Psoas muscle (tissue), 8 donors: ENCODE results near the gene GNPTG. TPM values are rescaled to one million over a fixed set of nuclear protein-coding genes. Genes with fewer than 3 reads are reported as not detected.

Source experiments
- ATAC-seq, 4 donors: fragments of 200-7000 bp; cut with Tn5 transposase; one replicate each; pipeline ENCODE4 v1.9.1; 2020; ENCODE audit warnings: moderate library complexity in 3 of 4, mild to moderate bottlenecking in 2 of 4
- DNase-seq, 2 donors: peaks; one replicate each; pipeline ENCODE4 v3.0.0-alpha.2; 2020
- H3K27ac ChIP-seq: fragments of 200-600 bp; one replicate; pipeline ENCODE4 v1.8.0; 2022
- H3K27me3 ChIP-seq, 3 donors: fragments of 200-600 bp in 1 of 3; one replicate each; pipeline versions ENCODE4 v1.6.1 to v1.8.0; 2013 to 2022; ENCODE audit warnings: low read length in 2 of 3, mild to moderate bottlenecking in 2 of 3, moderate library complexity in 1 of 3; ENCODE audit not compliant: insufficient read depth in 3 of 3
- H3K36me3 ChIP-seq, 2 donors: fragments of 200-600 bp in 1 of 2; one replicate each; pipeline versions ENCODE4 v1.6.1 to v1.8.0; 2013 to 2022; ENCODE audit warnings: low read depth in 1 of 2, mild to moderate bottlenecking in 1 of 2, moderate library complexity in 1 of 2; ENCODE audit not compliant: insufficient read depth in 1 of 2
- H3K4me1 ChIP-seq: fragments of 200-600 bp; one replicate; pipeline ENCODE4 v1.8.0; 2022
- H3K4me3 ChIP-seq: fragments of 200-600 bp; one replicate; pipeline ENCODE4 v1.8.0; 2022; ENCODE audit warnings: mild to moderate bottlenecking
- H3K9me3 ChIP-seq: fragments of 200-600 bp; one replicate; pipeline ENCODE4 v1.8.0; 2022
- CTCF ChIP-seq: fragments of 200-600 bp; IDR thresholded peaks from one replicate; pipeline ENCODE4 v1.8.0; 2022; ENCODE audit warnings: antibody characterized with exemption
- WGBS, 3 donors: extraction: QIAGEN DNeasy Blood & Tissue Kit; methylation state at CpG; one replicate each; pipeline versions ENCODE4 v1.1.6 to v1.1.7; 2013; 5-methylcytosine and 5-hydroxymethylcytosine counted together
- intact Hi-C, 2 donors: fragments of 100-400 bp; cut with DNase I; formaldehyde crosslinking; loops; one replicate each; pipeline versions ENCODE4 v1.11.0 to v1.14.2; 2022
- polyA plus RNA-seq, 3 donors: library from polyadenylated mRNA; stranded (reverse); fragments of 200-250 nt; gene quantifications; one replicate each; pipeline ENCODE4 v1.2.3, GENCODE V29; 2013
- total RNA-seq, 4 donors: library from RNA; stranded (reverse); fragmentation: NEBNext Ultra II Directional in 2 of 4; extraction: Animal tissue kit (Norgen Biotek cat#: 25700) in 2 of 4; gene quantifications; one replicate each; pipeline versions ENCODE4 v1.2.1 to v1.2.4, GENCODE V29; 2021 to 2023
- donor health status: healthy with polysubstance abuse.
- donor health status: DM: no; HTN: no; CAD: no; lungs with moderate emphysema.
- donor health status: Bipolar disorder and iron deficiency.
- donor health status: healthy.
- donor health status: DM: yes; HTN: yes; CAD: no.
- donor health status: DM: no; HTN: no; CAD: no.
- donor health status: DM: no; HTN: no; CAD: no.
- donor health status: DM: yes; HTN: yes; CAD: no.

The GNPTG gene
- total and polyA plus RNA-seq, 7 donors: 27.9 to 36.6 (median 30.7) TPM

- Histone ChIP-seq H3K27ac (no peak overlapping the region), H3K9me3 (no peaks in the 10 kb centered on the region), H3K4me1 (no peaks in the 10 kb centered on the region), H3K27me3 (no peaks in the 10 kb centered on the region), H3K36me3 (peaks cover 0 to 74% of the 10 kb centered on the region in 2 donors), H3K4me3 (no peak overlapping the region)
- intact Hi-C loops: no loop called here
- ATAC-seq (no peak), DNase-seq (no peak)
- WGBS, 3 donors: 83 to 87% (median 86%) methylated on average over 19 of the region's 19 CpGs
- no peak for TF ChIP-seq CTCF
These were observed 42.7 kb downstream of the GNPTG start for GRCh38 chr16:1394367-1394951.

GRCh38 chr16:1395444-1396031 is 43.8 kb downstream of the GNPTG start:
- ATAC-seq: no peak
- intact Hi-C loops: no loop called here
- Histone ChIP-seq H3K27me3 (no peaks in the 10 kb centered on the region), H3K9me3 (no peaks in the 10 kb centered on the region), H3K27ac (no peak overlapping the region), H3K36me3 (peaks cover 0 to 72% of the 10 kb centered on the region in 2 donors), H3K4me3 (no peak overlapping the region), H3K4me1 (no peaks in the 10 kb centered on the region)
- 91 to 94% (median 91%) methylated on average over 22 of the region's 22 CpGs for WGBS, 3 donors
- no peak for TF ChIP-seq CTCF
- DNase-seq: no peak

- peaks cover 4 to 77% of the 10 kb centered on the region in 2 donors for H3K36me3 ChIP-seq
- H3K27ac ChIP-seq: no peak overlapping the region
- no peak for TF ChIP-seq CTCF
- no peak for ATAC-seq
- H3K4me1 ChIP-seq: no peaks in the 10 kb centered on the region
- no peak overlapping the region for H3K4me3 ChIP-seq
- H3K27me3 ChIP-seq: no peaks in the 10 kb centered on the region
- intact Hi-C loops: no loop called here
- WGBS, 3 donors: 89 to 93% (median 93%) methylated on average over 18 to 21 of the region's 21 CpGs
- no peak for DNase-seq
- no peaks in the 10 kb centered on the region for H3K9me3 ChIP-seq
These were observed 46.0 kb downstream of the GNPTG start for GRCh38 chr16:1397779-1398178.

- intact Hi-C loops: no loop called here
These were observed 46.6 kb downstream of the GNPTG start for GRCh38 chr16:1398351-1398750.

More at GRCh38 chr16:1398351-1398750, 46.6 kb downstream of the GNPTG start:
- Histone ChIP-seq H3K4me3 (no peak overlapping the region), H3K27me3 (no peaks in the 10 kb centered on the region), H3K36me3 (peaks cover 4 to 77% of the 10 kb centered on the region in 2 donors), H3K4me1 (no peaks in the 10 kb centered on the region), H3K27ac (no peak overlapping the region), H3K9me3 (no peaks in the 10 kb centered on the region)
- ATAC-seq (no peak), DNase-seq (no peak)
- WGBS, 3 donors: 91 to 94% (median 94%) methylated on average over 9 of the region's 9 CpGs
- TF ChIP-seq CTCF: no peak
